ENCODE measurements around the gene FRMD4A.

FRMD4A gene

GRCh38 chr10:14330388-14331061, at the start of gene FRMD4A:
FRMD4A (minus strand) TSS chr10:14330924.
- in situ Hi-C loops (cut with HindIII; ENCODE audit: low pct_ligation_motif_present, low pct_unique_long_range_greater_than_20kb, low sequenced_read_pairs): no loop called here
- no peak for DNase-seq

DNA sequence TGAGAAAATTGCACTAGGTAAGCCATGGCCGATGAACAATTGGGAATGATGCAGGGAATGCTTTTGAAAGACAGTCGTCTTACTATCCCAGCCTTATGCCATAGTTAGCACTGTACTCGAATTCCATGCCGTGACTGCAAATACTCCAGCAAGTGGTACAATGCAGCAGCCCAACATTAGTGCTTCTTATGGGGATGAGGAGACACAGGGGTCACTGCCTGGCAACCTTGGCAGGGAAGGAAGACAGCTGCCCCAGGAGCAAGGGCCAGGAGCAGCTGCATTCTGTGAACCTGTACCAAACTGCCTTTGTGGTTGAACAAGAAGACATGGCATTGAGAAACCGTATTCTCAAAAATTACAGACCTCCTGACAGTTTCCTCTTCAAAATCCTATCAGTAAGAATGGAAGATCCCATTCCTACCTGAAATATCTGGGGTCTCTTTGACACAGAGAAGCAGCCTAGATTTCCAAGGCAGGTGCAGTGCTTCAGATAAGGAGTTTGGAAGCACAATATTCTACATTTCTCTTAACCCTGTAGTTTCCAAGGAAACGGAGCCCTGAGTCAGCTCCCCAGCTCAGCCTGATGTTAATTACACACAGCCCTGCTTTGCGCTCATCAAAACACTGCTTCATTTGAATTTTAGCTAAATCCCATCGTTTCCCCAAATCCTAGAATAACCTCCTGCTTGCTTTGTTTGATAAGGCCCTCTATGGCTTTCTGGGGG, 49.0 kb upstream of the FRMD4A start:
- in situ Hi-C loops (cut with HindIII; ENCODE audit: low pct_ligation_motif_present, low pct_unique_long_range_greater_than_20kb, low sequenced_read_pairs): no loop called here
- DNase-seq: no peak

DNA sequence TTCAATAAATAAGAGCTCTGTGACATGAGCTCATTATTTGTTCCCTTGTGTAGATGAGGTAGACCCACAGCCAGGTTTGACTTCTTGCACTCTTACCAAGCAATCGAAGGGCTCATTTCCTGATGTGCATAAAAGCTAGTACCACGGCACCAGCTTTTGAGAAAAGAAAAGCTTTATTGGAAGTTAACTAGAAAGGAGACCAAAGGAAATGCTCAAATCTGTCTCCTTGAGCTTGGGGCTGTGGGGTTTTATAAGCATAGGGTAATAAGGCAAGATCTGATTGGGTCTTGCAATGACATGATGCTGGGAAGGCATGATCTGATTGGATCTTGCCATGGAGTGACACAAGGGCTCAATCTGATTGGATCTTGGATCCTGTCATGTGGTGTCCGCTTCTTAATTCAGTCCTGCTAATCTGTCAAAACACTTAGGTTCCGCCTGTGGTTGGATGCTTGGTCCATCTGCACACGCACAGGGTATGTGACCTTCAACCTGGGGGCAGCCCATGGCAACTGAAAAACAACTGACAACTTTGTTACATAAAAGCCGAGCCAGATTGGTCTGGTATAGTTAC, 47.8 kb upstream of the FRMD4A start:
- no peak for DNase-seq
- in situ Hi-C loops (cut with HindIII; ENCODE audit: low pct_ligation_motif_present, low pct_unique_long_range_greater_than_20kb, low sequenced_read_pairs): no loop called here

DNA sequence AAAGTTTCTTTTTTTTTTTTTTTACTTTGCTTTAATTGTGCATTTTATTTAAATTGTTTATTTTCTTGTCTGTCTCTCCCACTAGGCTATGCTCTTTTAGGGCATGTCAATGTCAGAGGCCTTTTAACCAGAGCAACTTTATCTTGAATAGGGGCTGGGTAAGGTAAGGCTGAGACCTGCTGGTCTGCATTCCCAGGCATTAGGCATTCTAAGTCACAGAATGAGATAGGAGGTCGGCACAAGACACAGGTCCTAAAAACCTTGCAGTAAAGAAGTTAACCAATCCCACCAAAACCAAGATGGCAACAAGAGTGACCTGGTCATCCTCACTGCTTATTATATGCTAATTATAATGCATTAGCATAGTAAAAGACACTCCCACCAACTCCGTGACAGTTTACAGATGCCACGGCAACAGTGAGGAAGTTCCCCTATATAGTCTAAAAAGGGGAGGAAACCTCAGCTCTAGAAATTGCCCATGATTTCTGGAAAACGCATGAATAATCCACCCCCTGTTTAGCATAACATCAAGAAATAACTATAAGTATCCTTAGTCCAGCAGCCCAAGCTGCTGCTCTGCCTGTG, 47.0 kb upstream of the FRMD4A start:
- DNase-seq: no peak
- in situ Hi-C loops (cut with HindIII; ENCODE audit: low pct_ligation_motif_present, low pct_unique_long_range_greater_than_20kb, low sequenced_read_pairs): no loop called here

GRCh38 chr10:14374745-14375445, 44.2 kb upstream of the FRMD4A start:
- no peak for DNase-seq
- in situ Hi-C loops (cut with HindIII; ENCODE audit: low pct_ligation_motif_present, low pct_unique_long_range_greater_than_20kb, low sequenced_read_pairs): no loop called here

DNA sequence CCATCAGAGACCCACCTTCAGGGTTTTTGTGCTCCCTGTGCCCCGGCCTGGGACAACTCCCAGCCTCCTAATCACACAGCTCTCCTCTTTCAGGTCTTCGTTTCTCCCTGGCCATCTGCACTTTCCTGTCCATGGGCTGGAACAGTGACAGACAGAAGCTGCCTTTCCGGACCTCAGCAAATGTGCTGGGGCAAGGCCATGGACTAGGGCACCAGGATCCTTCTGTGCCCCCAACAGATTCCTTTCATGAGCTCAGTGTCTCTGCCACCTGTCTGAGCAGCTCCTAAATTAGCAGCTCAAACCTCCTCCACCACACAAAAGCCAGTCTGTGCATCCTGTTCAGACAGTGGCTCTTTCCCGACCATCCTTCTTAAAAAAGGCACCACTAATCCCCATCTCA, 41.9 kb upstream of the FRMD4A start:
- DNase-seq: no peak
- in situ Hi-C loops (cut with HindIII; ENCODE audit: low pct_ligation_motif_present, low pct_unique_long_range_greater_than_20kb, low sequenced_read_pairs): no loop called here

- DNase-seq: no peak
- in situ Hi-C loops (cut with HindIII; ENCODE audit: low pct_ligation_motif_present, low pct_unique_long_range_greater_than_20kb, low sequenced_read_pairs): no loop called here
These were observed 40.9 kb upstream of the FRMD4A start for GRCh38 chr10:14371581-14371980.

- DNase-seq: no peak
- in situ Hi-C loops (cut with HindIII; ENCODE audit: low pct_ligation_motif_present, low pct_unique_long_range_greater_than_20kb, low sequenced_read_pairs): no loop called here
These were observed 40.2 kb upstream of the FRMD4A start for GRCh38 chr10:14370894-14371293.

GRCh38 chr10:14369906-14370305, 39.2 kb upstream of the FRMD4A start:
- in situ Hi-C loops (cut with HindIII; ENCODE audit: low pct_ligation_motif_present, low pct_unique_long_range_greater_than_20kb, low sequenced_read_pairs): no loop called here

GRCh38 chr10:14366760-14367159, 36.0 kb upstream of the FRMD4A start:
- no peak for DNase-seq
- in situ Hi-C loops (cut with HindIII; ENCODE audit: low pct_ligation_motif_present, low pct_unique_long_range_greater_than_20kb, low sequenced_read_pairs): no loop called here

More at GRCh38 chr10:14369906-14370305, 39.2 kb upstream of the FRMD4A start:
- no peak for DNase-seq

- in situ Hi-C loops (cut with HindIII; ENCODE audit: low pct_ligation_motif_present, low pct_unique_long_range_greater_than_20kb, low sequenced_read_pairs): no loop called here
- no peak for DNase-seq
These were observed 34.5 kb upstream of the FRMD4A start for GRCh38 chr10:14365266-14365665.

DNA sequence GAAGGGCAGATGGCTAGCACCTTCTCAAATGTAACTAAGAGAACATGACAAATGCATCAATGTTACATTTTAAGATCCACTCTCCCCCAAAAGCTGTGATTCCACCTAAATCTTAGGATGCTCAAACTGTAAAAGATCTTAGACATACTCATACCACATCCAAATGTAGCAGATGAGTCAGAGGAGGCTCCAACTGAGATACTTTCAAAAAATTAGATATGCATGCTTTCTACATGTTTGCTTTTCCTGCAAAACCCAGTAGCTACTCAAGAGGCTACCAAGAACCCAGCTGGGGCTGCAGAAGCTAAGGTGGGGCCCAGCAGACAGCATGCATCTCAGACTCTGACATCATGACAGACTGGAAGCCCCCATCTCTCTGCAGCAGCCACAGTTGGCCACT, 31.4 kb upstream of the FRMD4A start:
- in situ Hi-C loops (cut with HindIII; ENCODE audit: low pct_ligation_motif_present, low pct_unique_long_range_greater_than_20kb, low sequenced_read_pairs): no loop called here

DNA sequence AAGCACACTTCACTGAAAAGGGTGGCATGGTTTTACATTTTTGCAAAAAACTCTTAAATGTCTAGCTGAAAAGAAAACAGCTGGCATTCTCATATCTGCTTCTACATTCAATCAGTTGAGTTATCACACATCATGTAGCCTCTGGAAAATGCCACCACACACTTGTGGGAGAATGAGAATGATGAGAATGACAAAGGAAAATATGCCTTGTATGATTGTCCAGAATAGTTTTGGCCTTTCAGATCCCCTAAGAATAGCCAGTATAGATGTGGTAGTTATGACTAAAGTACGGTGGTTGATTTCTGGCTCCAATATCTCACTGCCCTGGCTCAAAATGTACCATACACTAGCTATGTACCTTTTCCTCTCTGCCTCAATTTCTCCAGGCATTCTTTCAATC, 30.2 kb upstream of the FRMD4A start:
- DNase-seq: no peak
- in situ Hi-C loops (cut with HindIII; ENCODE audit: low pct_ligation_motif_present, low pct_unique_long_range_greater_than_20kb, low sequenced_read_pairs): no loop called here

More for the DNA sequence above, 31.4 kb upstream of the FRMD4A start:
- DNase-seq: no peak

GRCh38 chr10:14360515-14360914, 29.8 kb upstream of the FRMD4A start:
- DNase-seq: no peak
- in situ Hi-C loops (cut with HindIII; ENCODE audit: low pct_ligation_motif_present, low pct_unique_long_range_greater_than_20kb, low sequenced_read_pairs): no loop called here

DNA sequence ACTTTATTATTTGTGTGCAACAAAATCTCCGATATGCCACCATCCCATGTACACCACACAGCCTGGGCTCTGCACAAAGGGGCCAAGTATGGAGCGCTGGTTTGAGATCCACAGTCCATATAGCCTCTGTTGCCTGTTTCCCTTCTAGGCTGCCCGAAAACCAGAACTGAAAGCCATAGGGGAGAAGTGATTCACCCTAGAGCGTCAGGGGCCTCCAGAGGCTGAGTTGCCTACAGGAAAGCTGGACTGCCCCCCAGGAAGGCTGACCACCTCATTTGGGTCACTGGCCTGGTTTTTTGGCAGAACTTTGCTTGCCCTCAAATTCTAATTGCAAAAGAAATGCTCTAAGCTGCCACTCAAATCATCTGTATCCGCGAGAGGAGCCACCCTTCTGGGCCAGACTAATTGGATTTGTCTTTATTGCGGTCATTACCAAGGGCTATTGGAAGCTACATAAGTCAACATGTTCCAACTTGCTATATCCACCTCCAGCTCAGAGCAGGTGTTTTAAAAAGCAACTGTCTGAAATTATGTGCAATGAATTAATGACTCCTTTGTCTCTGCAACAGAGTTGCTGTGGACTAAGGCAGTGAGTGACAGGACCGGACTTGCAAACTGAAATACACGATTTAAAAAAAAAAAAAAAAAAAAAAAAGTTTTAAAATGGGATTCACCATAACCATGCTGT, 28.3 kb upstream of the FRMD4A start:
- in situ Hi-C loops (cut with HindIII; ENCODE audit: low pct_ligation_motif_present, low pct_unique_long_range_greater_than_20kb, low sequenced_read_pairs): no loop called here
- no peak for DNase-seq

DNA sequence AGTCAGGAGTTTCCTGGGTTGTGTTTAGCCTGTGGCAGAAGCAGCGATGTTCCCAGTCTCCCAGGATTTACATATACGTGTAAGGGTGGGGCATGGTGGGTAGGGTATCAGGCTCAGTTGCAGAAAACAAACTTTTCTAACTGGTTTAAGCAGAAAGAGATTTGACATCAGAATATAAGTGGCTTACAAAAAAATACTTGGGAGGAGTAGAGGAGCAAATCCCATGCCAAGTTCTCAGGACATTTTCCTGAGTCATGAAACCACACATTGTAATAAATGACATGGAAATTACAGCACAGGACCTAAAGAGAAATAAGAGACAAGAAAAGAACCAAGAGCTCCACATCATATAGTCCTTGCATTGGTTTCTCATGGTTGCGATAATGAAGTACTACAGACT, 26.2 kb upstream of the FRMD4A start:
- in situ Hi-C loops (cut with HindIII; ENCODE audit: low pct_ligation_motif_present, low pct_unique_long_range_greater_than_20kb, low sequenced_read_pairs): no loop called here

GRCh38 chr10:14355750-14356149, 25.0 kb upstream of the FRMD4A start:
- in situ Hi-C loops (cut with HindIII; ENCODE audit: low pct_ligation_motif_present, low pct_unique_long_range_greater_than_20kb, low sequenced_read_pairs): no loop called here
- no peak for DNase-seq

More for the DNA sequence above, 26.2 kb upstream of the FRMD4A start:
- peak; percentile 26 for DNase-seq

DNA sequence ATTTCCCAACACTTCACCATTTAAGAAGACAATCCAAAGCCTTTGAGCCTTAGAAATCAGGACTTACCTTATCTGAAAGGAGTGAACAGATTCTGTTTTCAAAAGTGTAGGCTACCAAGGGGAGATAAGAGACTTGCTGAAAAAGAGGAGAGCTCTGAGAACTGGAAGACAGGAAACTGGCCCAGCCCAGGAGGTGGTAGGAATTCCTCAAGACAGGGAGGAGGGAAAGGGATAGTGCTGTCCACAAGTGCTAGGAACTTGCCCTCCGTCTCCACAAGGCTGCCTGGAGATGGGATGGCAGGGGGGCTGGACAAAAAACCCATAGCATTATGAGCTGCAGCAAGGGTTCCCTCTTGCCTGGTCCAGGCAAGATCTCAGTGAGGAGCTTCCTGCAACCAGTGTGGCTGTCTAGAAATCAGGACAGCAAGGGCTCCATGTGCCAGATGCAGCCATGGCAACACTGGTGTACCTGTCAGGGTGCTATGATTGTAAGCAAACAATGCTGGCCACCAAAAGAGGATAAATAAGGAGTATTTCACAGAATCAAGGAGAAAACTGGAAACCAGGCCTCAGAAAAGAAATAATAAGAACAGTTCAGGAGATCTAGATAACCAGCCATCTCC, 22.7 kb upstream of the FRMD4A start:
- DNase-seq: no peak
- in situ Hi-C loops (cut with HindIII; ENCODE audit: low pct_ligation_motif_present, low pct_unique_long_range_greater_than_20kb, low sequenced_read_pairs): no loop called here

Data from ACHN (cell line).